Pancreas (tissue), 10 donors: ENCODE measurements around the gene ELK1. TPM values are rescaled to one million over a fixed set of nuclear protein-coding genes. Genes with fewer than 3 reads are reported as not detected.
A peak's percentile ranks its signal among the peaks of the same experiment; 100 is the strongest.

Source experiments
- ATAC-seq, 4 donors: fragments of 200-7000 bp; cut with Tn5 transposase; one replicate each; pipeline versions ENCODE4 v1.8.0 to v1.9.1; 2020; ENCODE audit warnings: mild to moderate bottlenecking in 4 of 4, moderate library complexity in 4 of 4
- DNase-seq, 6 donors: peaks; one replicate each; pipeline ENCODE4 v3.0.0-alpha.2; 2020
- FAIRE-seq: peaks from 2 replicates; lab custom pipeline; 2012; peaks lifted over from hg19 to GRCh38; lab: Jason Lieb, UNC
- H3K27ac ChIP-seq, 4 donors: fragments of 200-600 bp; sonication (generic); 1 replicate in 3 of 4; 2 replicates in 1 of 4; pipeline versions ENCODE4 v1.5.0 to v1.8.0; 2020
- H3K27me3 ChIP-seq, 4 donors: fragments of 200-600 bp; one replicate each; pipeline ENCODE4 v1.8.0; 2021
- H3K36me3 ChIP-seq, 3 donors: fragments of 200-600 bp; sonication (generic) in 1 of 3; one replicate each; pipeline versions ENCODE4 v1.5.0 to v1.8.0; 2020 to 2021
- H3K4me1 ChIP-seq, 3 donors: fragments of 200-600 bp; one replicate each; pipeline ENCODE4 v1.8.0; 2021
- H3K4me3 ChIP-seq, 4 donors: fragments of 200-600 bp; sonication (generic) in 2 of 4; one replicate each; pipeline versions ENCODE4 v1.5.0 to v1.8.0; 2020 to 2021
- H3K9me3 ChIP-seq, 4 donors: fragments of 200-600 bp; one replicate each; pipeline ENCODE4 v1.8.0; 2021
- CTCF ChIP-seq, 4 donors: fragments of 200-600 bp; sonication (generic) in 3 of 4; IDR thresholded peaks; one replicate each; pipeline versions ENCODE4 v1.5.0 to v1.8.0; 2021; ENCODE audit warnings: antibody characterized with exemption in 4 of 4
- WGBS, 2 donors: extraction: QIAGEN DNeasy Blood & Tissue Kit; methylation state at CpG; one replicate each; pipeline ENCODE4 v1.1.7; 2013; 5-methylcytosine and 5-hydroxymethylcytosine counted together
- intact Hi-C, 3 donors: fragments of 100-400 bp; cut with DNase I; formaldehyde crosslinking; loops; one replicate each; pipeline versions ENCODE4 v1.11.1 to v1.14.2; 2022
- polyA plus RNA-seq, 2 donors: library from polyadenylated mRNA; stranded (reverse); fragments of 200-250 nt; gene quantifications; one replicate each; pipeline ENCODE4 v1.2.3, GENCODE V29; 2013
- total RNA-seq, 6 donors: library from RNA; stranded (reverse); fragmentation: NEBNext Ultra II Directional in 4 of 6; extraction: Animal tissue kit (Norgen Biotek cat#: 25700) in 4 of 6; gene quantifications; one replicate each; pipeline versions ENCODE4 v1.2.1 to v1.2.4, GENCODE V29; 2021 to 2023
- donor health status: healthy with polysubstance abuse.
- donor health status: DM: no; HTN: no; CAD: no; lungs with moderate emphysema.
- donor health status: DM: no; HTN: no; CAD: no.
- donor health status: control.
- donor health status: control.
- donor health status: Bipolar disorder and iron deficiency.
- donor health status: DM: yes; HTN: yes; CAD: no.
- donor health status: DM: no; HTN: no; CAD: no.
- donor health status: DM: no; HTN: no; CAD: no.
- donor health status: DM: yes; HTN: yes; CAD: no.

Gene ELK1
- total and polyA plus RNA-seq, 8 donors, result 5.8 to 14.6 (median 10.2) TPM

GRCh38 chrX:47637546-47638195, 12.7 kb downstream of the ELK1 start:
- H3K36me3 ChIP-seq, result peaks cover 0 to 15% (median 0%) of the 10 kb centered on the region in 3 donors
- H3K4me1 ChIP-seq, result no peaks in the 10 kb centered on the region
- FAIRE-seq (no peak), DNase-seq (no peak), ATAC-seq (peak in 3 of 4 donors; percentile 32 to 77 (median 66))
- 83% methylated on average over 31 of the region's 31 CpGs for WGBS, 2 donors
- intact Hi-C loops, result no loop called here
- no peak for TF ChIP-seq CTCF (IDR thresholded peaks at IDR 0.05)
- no peak overlapping the region for H3K27ac ChIP-seq
- H3K4me3 ChIP-seq, result no peak overlapping the region
- H3K9me3 ChIP-seq, result no peaks in the 10 kb centered on the region
- no peaks in the 10 kb centered on the region for H3K27me3 ChIP-seq

DNA sequence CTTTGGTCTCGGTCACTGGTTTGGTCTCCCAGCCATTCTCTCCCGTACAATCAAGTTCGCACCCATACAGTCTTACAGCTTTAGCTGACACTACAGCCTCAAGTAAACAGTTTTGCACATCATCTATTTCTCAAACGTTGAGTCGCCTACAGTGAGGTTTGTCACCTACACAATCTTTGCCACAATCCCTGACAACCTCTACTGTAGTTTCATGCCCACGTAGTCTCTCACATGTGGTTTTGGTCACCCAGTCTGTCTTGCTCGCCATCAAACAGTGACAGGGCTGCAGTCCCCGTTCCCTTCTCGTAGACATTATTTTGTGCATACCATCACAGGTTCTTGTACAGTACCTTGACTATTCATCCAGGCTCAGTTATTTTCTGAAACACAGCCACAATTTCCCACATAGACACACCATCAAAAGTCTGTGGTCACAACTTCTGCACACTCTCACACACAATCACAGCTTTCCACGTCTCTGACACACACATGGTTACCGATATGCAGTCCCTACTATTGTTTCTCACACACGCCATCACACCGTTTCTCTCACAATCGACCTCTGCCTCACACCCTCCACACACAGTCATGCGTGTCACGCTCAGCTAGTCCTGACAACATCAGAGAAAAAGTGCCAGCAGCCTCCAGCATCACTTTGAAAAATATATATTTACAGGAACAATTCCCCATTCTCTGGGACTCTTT, 15.3 kb downstream of the ELK1 start:
- no peak for FAIRE-seq
- intact Hi-C loops, result no loop called here
- H3K4me3 ChIP-seq, result no peak overlapping the region
- no peak for TF ChIP-seq CTCF (IDR thresholded peaks at IDR 0.05)
- 80 to 91% methylated on average over 16 of the region's 16 CpGs for WGBS, 2 donors
- H3K36me3 ChIP-seq, result peaks cover 0 to 4% (median 0%) of the 10 kb centered on the region in 3 donors
- H3K27ac ChIP-seq, result no peak overlapping the region
- H3K9me3 ChIP-seq, result no peaks in the 10 kb centered on the region
- H3K27me3 ChIP-seq, result no peaks in the 10 kb centered on the region
- H3K4me1 ChIP-seq, result no peaks in the 10 kb centered on the region
- no peak for DNase-seq
- ATAC-seq, result no peak

DNA sequence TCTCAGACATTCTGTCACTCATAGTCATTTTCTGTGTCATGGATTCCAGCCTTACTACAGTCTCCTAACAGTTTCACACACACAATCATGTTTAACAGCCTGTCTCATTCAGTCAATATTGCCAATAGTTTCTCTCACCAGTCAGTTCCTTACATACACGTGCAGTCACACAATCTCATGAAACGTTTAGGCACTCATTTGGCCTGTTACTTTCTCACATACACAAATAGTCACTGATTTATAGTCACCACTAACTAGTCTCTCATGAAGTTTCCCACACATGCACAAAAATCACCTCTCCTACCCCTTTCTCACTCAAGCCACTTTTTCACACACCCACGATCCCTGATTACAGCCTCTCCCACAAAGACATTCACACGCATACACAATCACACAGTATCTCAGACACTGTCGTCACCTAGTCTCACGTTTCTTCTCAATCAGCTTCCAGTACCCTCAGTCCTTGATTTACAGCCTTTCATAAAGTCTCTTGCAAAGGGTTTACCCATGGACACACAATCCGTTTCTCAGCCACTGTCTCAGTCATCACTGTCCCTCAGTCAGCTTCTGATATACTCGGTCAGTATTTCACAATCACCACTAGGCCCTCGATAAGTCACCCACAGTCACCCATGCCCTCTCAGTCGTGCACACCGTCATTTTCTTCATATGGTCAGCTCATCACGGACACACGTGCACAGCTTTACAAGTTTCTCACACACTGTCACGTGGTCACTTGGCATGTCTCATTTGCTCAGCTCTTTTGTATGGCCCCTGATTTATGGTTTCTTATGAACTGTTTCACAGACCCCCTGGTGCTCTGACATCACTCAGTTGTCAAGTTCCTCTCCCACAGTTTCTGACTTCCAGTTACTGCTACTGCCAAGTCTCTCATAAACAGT, 16.4 kb downstream of the ELK1 start:
- WGBS, 2 donors, result 64 to 68% methylated on average over 14 of the region's 14 CpGs
- H3K9me3 ChIP-seq, result no peaks in the 10 kb centered on the region
- no peak overlapping the region for H3K27ac ChIP-seq
- H3K4me3 ChIP-seq, result no peak overlapping the region
- no peak for FAIRE-seq
- intact Hi-C loops, result no loop called here
- no peaks in the 10 kb centered on the region for H3K36me3 ChIP-seq
- TF ChIP-seq CTCF (IDR thresholded peaks at IDR 0.05), result no peak
- no peak for ATAC-seq
- no peaks in the 10 kb centered on the region for H3K27me3 ChIP-seq
- no peaks in the 10 kb centered on the region for H3K4me1 ChIP-seq
- no peak for DNase-seq

DNA sequence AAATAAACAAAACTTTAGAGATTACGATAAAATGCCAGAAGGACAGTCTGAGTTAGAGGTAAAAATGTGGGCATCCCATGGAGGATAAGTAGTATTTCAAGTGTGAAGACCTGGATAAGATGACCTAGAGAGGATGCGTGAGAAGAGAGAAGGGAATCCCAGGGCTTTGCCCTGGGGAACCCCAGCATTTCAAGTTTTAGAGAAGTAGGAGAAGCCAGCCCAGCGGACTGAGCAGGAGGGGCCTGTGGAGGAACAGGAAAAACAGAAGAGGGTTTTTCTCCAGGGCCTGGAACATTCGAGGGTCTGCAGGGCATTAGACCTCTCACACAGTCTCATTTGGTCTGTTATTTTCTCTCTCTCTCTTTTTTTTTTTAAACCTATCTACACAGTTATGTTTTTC, 17.7 kb downstream of the ELK1 start:
- 50 to 51% methylated on average over 4 of the region's 4 CpGs for WGBS, 2 donors

More for the DNA sequence above, 17.7 kb downstream of the ELK1 start:
- FAIRE-seq, result no peak
- intact Hi-C loops, result no loop called here
- Histone ChIP-seq H3K4me3 (no peak overlapping the region), H3K27me3 (no peaks in the 10 kb centered on the region), H3K27ac (no peak overlapping the region), H3K36me3 (no peaks in the 10 kb centered on the region), H3K4me1 (no peaks in the 10 kb centered on the region), H3K9me3 (no peaks in the 10 kb centered on the region)
- no peak for DNase-seq
- ATAC-seq, result peak in 1 of 4 donors; percentile 42
- TF ChIP-seq CTCF (IDR thresholded peaks at IDR 0.05), result no peak
